ENCODE measurements around the gene SERPINB12.

SERPINB12 gene

DNA sequence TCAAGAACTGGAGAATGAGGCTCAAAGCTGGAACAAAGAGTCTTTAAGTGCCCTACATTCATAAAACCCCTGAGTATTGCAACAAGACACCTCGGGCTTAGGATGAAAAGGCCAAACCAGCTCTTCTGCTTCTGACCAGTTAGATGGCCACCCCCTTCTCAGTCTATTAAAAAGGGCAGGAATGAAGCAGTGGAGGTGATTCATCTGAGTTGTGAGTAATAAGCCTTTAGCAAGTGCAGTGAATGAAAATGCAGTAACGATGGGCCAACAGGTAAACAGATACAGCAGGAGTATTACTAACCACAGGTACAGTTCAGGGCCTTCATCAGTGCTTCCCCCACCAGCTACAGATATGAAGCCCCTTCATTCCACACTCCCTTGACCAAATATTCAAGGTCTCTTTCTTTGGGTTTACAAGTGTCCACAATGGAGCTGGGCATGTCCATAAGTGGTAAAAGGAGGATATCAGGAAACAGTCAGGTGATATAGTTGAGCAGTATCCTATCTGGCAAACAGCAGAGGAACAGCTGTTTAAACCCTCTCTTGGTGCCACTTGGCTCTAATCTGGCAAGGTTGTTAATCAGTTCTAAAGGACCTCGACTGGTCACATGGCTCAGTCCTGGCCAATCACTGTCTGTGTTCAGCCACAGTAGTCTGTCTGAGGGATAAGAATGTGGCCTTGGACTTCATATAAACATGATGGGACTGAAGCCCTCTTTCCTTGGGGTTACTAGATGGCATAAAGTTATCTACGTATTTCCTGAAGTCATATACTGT lies 62.8 kb downstream of the SERPINB12 start:
- no peak for DNase-seq

DNA sequence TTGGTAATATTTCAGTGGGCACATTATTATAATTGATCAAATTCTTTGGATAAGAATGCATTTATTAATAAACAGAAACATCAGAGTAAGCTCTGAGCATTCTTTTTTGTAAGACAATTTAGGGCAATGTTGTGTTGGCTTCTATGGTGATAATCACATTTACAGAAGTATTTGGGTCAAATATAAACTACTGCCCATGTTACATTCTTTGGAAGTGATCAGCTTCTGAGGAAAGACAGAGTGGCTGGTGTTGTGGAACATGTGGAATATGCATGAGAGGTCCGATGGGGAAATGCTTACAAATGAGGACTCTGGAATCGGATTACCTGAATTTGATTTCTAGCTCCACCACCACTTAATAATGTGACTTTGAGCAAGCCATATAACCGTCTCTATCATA lies 64.4 kb downstream of the SERPINB12 start:
- DNase-seq, result no peak

DNA sequence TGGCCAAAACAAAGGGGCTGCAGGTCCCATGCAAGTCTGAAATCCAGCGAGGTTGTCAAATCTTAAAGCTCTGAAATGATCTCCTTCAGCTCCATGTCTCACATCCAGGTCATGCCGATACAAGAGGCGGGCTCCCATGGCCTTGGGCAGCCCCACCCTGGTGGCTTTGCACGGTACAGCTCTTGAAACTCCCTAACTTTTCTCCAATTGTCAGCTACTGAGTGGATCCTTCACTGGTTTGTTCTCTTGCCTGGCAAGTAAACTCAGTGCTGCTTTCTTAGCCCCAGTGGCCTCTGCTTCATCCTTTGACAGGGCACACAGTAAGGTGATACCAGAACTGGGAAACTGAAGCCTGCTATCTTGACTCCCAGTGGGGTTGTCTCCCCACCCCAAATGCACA lies 71.3 kb downstream of the SERPINB12 start:
- DNase-seq, result no peak

DNA sequence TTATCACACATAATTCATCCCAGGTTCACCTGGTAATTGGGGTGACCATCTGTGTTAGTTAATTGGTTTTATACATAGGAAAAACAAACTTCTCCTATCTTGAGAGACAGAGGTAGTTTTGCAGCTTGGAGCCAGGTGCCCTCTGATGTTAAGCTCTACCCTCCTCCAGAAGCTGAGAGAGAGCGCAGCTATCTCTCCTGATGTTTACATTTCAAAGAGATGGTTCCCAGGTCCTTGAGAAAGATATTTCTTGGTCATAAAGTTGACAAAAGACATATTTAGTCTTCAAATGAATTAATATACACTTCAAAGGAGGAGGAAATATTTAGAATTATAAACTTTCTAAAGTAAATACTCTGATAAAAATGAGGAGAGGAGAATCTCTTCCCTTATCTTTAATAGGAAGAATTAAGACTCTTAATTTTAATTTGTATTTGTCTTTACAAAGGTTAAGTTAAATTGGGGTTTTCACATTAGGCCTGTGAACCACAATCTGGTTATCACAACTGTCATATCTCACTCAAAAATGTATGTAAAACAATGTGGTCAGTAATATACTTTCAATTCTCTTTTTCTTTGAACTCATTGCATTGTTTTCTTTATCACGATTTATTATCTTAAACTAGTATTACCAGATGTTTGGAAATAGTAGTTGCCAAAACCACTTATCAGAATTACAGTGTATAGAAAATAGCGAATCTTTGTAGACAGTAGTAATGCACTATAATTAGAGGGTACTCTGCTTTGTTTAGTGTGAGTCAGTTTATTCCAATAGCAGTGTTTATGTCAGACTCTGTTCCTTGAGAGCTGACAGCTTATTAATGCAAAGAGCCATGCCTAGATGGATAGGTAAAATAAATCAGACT lies 75.1 kb downstream of the SERPINB12 start:
- no peak for DNase-seq

DNA sequence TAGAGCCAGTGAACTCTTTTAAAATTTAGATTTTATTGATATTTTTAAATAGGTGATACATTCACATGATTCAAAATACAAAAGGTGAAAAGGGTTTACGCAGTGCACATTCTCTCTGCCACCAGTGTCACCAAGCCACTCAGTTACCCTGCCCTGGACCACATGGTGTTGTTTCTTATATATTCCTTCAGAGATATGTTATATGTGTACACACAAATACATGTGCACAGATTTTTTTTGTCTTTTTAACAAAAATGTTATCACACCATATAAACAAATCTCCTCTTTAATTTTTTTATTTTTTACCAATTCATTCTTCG lies 75.7 kb downstream of the SERPINB12 start:
- DNase-seq, result no peak
